ENCODE results near the gene MAGI1. TPM values are rescaled to one million over a fixed set of nuclear protein-coding genes. Genes with fewer than 3 reads are reported as not detected.

MAGI1 gene
- total RNA-seq, 4 donors from 2014 or later: 49.5 to 72.1 (median 67.6) TPM

GRCh38 chr3:66066963-66067617, 28.4 kb upstream of the MAGI1 start:
- Histone ChIP-seq H3K27me3 (no peaks in the 10 kb centered on the region), H3K27ac (no peak overlapping the region), H3K36me3 (no peaks in the 10 kb centered on the region), H3K4me1 (no peaks in the 10 kb centered on the region), H3K4me3 (no peak overlapping the region), H3K9me3 (no peaks in the 10 kb centered on the region)
- TF ChIP-seq POLR2A (IDR thresholded peaks at IDR 0.05) (no peak), CTCF (IDR thresholded peaks at IDR 0.05) (no peak)
- no peak for DNase-seq

- DNase-seq: no peak
- H3K4me1 ChIP-seq: no peaks in the 10 kb centered on the region
- no peaks in the 10 kb centered on the region for H3K27me3 ChIP-seq
- H3K27ac ChIP-seq: no peak overlapping the region
- H3K36me3 ChIP-seq: no peaks in the 10 kb centered on the region
- no peak for TF ChIP-seq POLR2A (IDR thresholded peaks at IDR 0.05)
- TF ChIP-seq CTCF (IDR thresholded peaks at IDR 0.05): no peak
- no peaks in the 10 kb centered on the region for H3K9me3 ChIP-seq
- H3K4me3 ChIP-seq: no peak overlapping the region
Observed at GRCh38 chr3:66055289-66055688, 16.6 kb upstream of the MAGI1 start.

- no peaks in the 10 kb centered on the region for H3K4me1 ChIP-seq
Observed at GRCh38 chr3:66053550-66054094, 14.9 kb upstream of the MAGI1 start.

GRCh38 chr3:66052721-66053549, 14.2 kb upstream of the MAGI1 start:
- Histone ChIP-seq H3K4me1 (peaks cover 0 to 5% (median 0%) of the 10 kb centered on the region in 4 donors), H3K36me3 (no peaks in the 10 kb centered on the region), H3K4me3 (no peak overlapping the region), H3K9me3 (no peaks in the 10 kb centered on the region), H3K27me3 (no peaks in the 10 kb centered on the region), H3K27ac (no peak overlapping the region)
- TF ChIP-seq POLR2A (IDR thresholded peaks at IDR 0.05) (no peak), CTCF (IDR thresholded peaks at IDR 0.05) (no peak)
- no peak for DNase-seq

More at GRCh38 chr3:66053550-66054094, 14.9 kb upstream of the MAGI1 start:
- Histone ChIP-seq H3K27me3 (no peaks in the 10 kb centered on the region), H3K9me3 (no peaks in the 10 kb centered on the region), H3K4me3 (no peak overlapping the region), H3K27ac (no peak overlapping the region), H3K36me3 (no peaks in the 10 kb centered on the region)
- DNase-seq: no peak
- no peak for TF ChIP-seq CTCF (IDR thresholded peaks at IDR 0.05)
- TF ChIP-seq POLR2A (IDR thresholded peaks at IDR 0.05): no peak

- Histone ChIP-seq H3K36me3 (no peaks in the 10 kb centered on the region), H3K9me3 (no peaks in the 10 kb centered on the region)
Observed at GRCh38 chr3:66050821-66051220, 12.1 kb upstream of the MAGI1 start.

More at GRCh38 chr3:66050821-66051220, 12.1 kb upstream of the MAGI1 start:
- Histone ChIP-seq H3K4me1 (peaks cover 0 to 12% (median 2%) of the 10 kb centered on the region in 4 donors), H3K27me3 (no peaks in the 10 kb centered on the region), H3K4me3 (no peak overlapping the region), H3K27ac (no peak overlapping the region)
- no peak for DNase-seq
- TF ChIP-seq CTCF (IDR thresholded peaks at IDR 0.05) (no peak), POLR2A (IDR thresholded peaks at IDR 0.05) (no peak)
